H1 (cell line): Measurements from ENCODE around the gene LRTM1. TPM values are rescaled to one million over a fixed set of nuclear protein-coding genes. Genes with fewer than 3 reads are reported as not detected.

Experiments
- CBX5 ChIP-seq: fragments of 300-800, 300-1000 bp; sonication (generic); IDR thresholded peaks from 2 replicates; pipeline ENCODE4 v1.7.1; 2016; ENCODE audit warnings: antibody characterized with exemption, low read length, low read depth
- CHD7 ChIP-seq: fragments of 300-600 bp; sonication (generic); IDR thresholded peaks from 2 replicates; pipeline ENCODE4 v1.7.1; 2012; ENCODE audit warnings: low read length, moderate library complexity, mild to moderate bottlenecking, inconsistent platforms; ENCODE audit not compliant: insufficient replicate concordance
- E2F6 ChIP-seq: IDR thresholded peaks from 2 replicates; pipeline ENCODE4 v1.6.1; 2012; ENCODE audit warnings: inconsistent platforms
- GTF2F1 ChIP-seq: IDR thresholded peaks from 2 replicates; pipeline ENCODE4 v1.6.1; 2012; ENCODE audit warnings: low read depth, low read length, improper control_type of control experiment, borderline replicate concordance
- MAX ChIP-seq: IDR thresholded peaks from 2 replicates; pipeline ENCODE4 v1.6.1; 2012; ENCODE audit warnings: inconsistent platforms
- PHF8 ChIP-seq: fragments of 200-600 bp; sonication (generic); conservative IDR thresholded peaks from 2 replicates; pipeline ENCODE4 v1.7.1; 2012; ENCODE audit warnings: low read depth, mild to moderate bottlenecking, inconsistent platforms, low read length, moderate library complexity
- RBBP5 ChIP-seq: IDR thresholded peaks from 2 replicates; pipeline ENCODE4 v1.7.1; 2012; ENCODE audit warnings: low read depth, mild to moderate bottlenecking, inconsistent platforms, low read length, moderate library complexity, borderline replicate concordance
- RXRA ChIP-seq: IDR thresholded peaks from 2 replicates; pipeline ENCODE4 v1.6.1; 2011; ENCODE audit warnings: low read depth, mild to moderate bottlenecking, low read length, moderate library complexity; ENCODE audit not compliant: insufficient read depth
- YY1 ChIP-seq: IDR thresholded peaks from 2 replicates; pipeline ENCODE4 v1.6.1; 2011; ENCODE audit warnings: low read depth, mild to moderate bottlenecking, low read length
- polyA plus RNA-seq, 7 experiments: library from polyadenylated mRNA; depleted of rRNA in 3 of 7; stranded (reverse) in 5 of 7; unstranded in 2 of 7; fragments of >200 nt in 5 of 7; fragments of 200-250 nt in 2 of 7; gene quantifications; 1 replicate in 5 of 7; 2 replicates in 1 of 7; 4 replicates in 1 of 7; pipeline versions ENCODE4 v1.2.1 to v1.2.3, GENCODE V29; 2011 to 2013; ENCODE audit warnings: missing spikeins in 2 of 7, mixed read lengths in 2 of 7
- total RNA-seq: library from RNA; stranded (reverse); fragmentation: NEBNext Ultra II Directional; extraction: Animal tissue kit (Norgen Biotek cat#: 25700); gene quantifications from 2 replicates; pipeline ENCODE4 v1.2.1, GENCODE V29; 2021

LRTM1 gene
- total and polyA plus RNA-seq, 2 of the 8 experiments (the other 6 are each of a cell fraction or from before 2014, with no cell fraction given): not detected

GRCh38 chr3:54936561-54936960 lies 8.7 kb upstream of the LRTM1 start (continued):
- TF ChIP-seq CHD7 (no peak), YY1 (no peak), RXRA (no peak), E2F6 (no peak), RBBP5 (no peak), PHF8 (no peak), MAX (no peak), GTF2F1 (no peak), CBX5 (no peak)
